Vagina (tissue), 2 donors: Measurements from ENCODE around the gene ABHD2. TPM values are rescaled to one million over a fixed set of nuclear protein-coding genes. Genes with fewer than 3 reads are reported as not detected.

Experiments used
- DNase-seq, 2 donors: peaks; one replicate each; pipeline ENCODE4 v3.0.0-alpha.2; 2017; ENCODE audit errors: extremely low spot score in 2 of 2
- H3K27ac ChIP-seq: fragments of 200-600 bp; sonication (generic); one replicate; pipeline ENCODE4 v1.5.1; 2019
- H3K27me3 ChIP-seq: fragments of 200-600 bp; sonication (generic); one replicate; pipeline ENCODE4 v1.5.1; 2019
- H3K36me3 ChIP-seq, 2 donors: fragments of 200-600 bp; sonication (generic); one replicate each; pipeline ENCODE4 v1.5.1; 2017 to 2019
- H3K4me1 ChIP-seq: fragments of 200-600 bp; sonication (generic); one replicate; pipeline ENCODE4 v1.5.1; 2019
- H3K4me3 ChIP-seq, 2 donors: fragments of 200-600 bp; sonication (generic); 1 replicate in 1 of 2; 2 replicates in 1 of 2; pipeline ENCODE4 v1.5.1; 2016 to 2019
- H3K9me3 ChIP-seq: fragments of 200-600 bp; sonication (generic); one replicate; pipeline ENCODE4 v1.5.1; 2019
- POLR2A ChIP-seq, 2 donors: fragments of 450-650 bp; IDR thresholded peaks; one replicate each; pipeline ENCODE4 v1.6.1; 2017; ENCODE audit warnings: antibody characterized with exemption in 2 of 2, mild to moderate bottlenecking in 2 of 2, moderate library complexity in 2 of 2
- POLR2AphosphoS5 ChIP-seq, 2 donors: sonication (generic); formaldehyde crosslinking; IDR thresholded peaks; one replicate each; pipeline ENCODE4 v1.9.0; 2017; ENCODE audit warnings: antibody characterized with exemption in 2 of 2, mild to moderate bottlenecking in 2 of 2, low read depth in 1 of 2; ENCODE audit not compliant: insufficient read depth in 1 of 2
- intact Hi-C: fragments of 100-400 bp; cut with DNase I; formaldehyde crosslinking; loops from one replicate; pipeline ENCODE4 v1.15.1; 2023
- total RNA-seq: library from RNA; depleted of rRNA; stranded (reverse); fragments of >200 nt; gene quantifications from one replicate; pipeline ENCODE4 v1.2.3, GENCODE V29; 2016
- TF ChIP-seq, protein P1 (sequence below), 3 experiments: fragments of 450-650 bp in 2 of 3; fragments of 200-600 bp in 1 of 3; sonication (generic) in 1 of 3; IDR thresholded peaks; one replicate each; pipeline ENCODE4 v1.5.1; 2017 to 2019; ENCODE audit warnings: antibody characterized with exemption in 3 of 3, mild to moderate bottlenecking in 2 of 3, moderate library complexity in 2 of 3

Gene ABHD2
- total RNA-seq, 1 donor from 2014 or later: 33.6 TPM

DNA sequence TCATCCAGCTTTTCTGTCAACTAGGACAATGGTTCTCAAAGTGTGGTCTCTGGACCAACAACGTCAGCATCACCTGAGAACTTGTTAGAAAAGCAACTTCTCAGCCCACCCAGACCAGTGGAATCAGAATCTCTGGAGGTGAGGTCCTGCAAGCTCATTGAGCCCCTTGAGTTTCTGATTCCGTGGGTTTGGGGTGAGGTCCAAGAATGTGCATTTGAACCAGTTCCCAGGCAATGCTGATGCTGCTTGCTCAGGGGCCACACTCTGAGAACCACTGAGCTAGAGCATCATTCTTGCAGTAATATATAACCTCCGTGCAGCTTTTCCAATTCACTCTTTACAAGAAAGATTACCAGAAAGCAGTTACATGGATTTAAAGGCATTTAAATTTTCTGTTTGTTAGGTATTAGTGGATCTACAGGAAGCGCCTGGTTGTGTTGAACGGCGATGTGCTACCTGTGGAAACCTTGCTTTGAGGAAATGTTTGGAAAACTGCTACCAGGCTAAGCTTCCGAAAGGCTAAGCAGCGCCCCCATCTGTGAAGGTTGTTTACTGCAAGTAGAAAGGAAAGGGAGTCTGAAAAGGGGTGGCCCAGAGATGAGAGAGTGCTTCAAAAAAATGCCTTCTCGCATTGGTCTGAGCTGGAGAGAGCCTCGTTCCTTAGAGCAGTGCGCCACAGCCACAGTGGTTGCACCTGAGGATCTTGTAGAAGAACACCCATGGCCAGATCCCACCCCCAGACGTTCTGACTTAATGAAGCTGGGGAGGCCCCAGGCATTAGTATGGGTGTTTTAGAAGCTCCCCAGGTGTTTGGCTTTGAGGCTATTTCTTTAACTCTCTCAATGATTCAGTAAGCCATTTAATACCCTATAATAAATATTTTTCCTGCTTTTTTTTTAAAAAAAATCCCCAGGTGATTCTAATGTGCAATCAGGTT lies 83.1 kb downstream of the ABHD2 start:
- no peak for DNase-seq
- Histone ChIP-seq H3K27me3 (no peaks in the 10 kb centered on the region), H3K9me3 (no peaks in the 10 kb centered on the region), H3K4me1 (peaks cover 12% of the 10 kb centered on the region), H3K36me3 (peaks cover 0 to 5% of the 10 kb centered on the region in 2 donors), H3K4me3 (no peak overlapping the region), H3K27ac (no peak overlapping the region)
- intact Hi-C loops: no loop called here
- TF ChIP-seq POLR2AphosphoS5 (IDR thresholded peaks at IDR 0.05; ENCODE audit: insufficient read depth in 1 of 2, low read depth in 1 of 2): no peak
- TF ChIP-seq, protein P1, sequence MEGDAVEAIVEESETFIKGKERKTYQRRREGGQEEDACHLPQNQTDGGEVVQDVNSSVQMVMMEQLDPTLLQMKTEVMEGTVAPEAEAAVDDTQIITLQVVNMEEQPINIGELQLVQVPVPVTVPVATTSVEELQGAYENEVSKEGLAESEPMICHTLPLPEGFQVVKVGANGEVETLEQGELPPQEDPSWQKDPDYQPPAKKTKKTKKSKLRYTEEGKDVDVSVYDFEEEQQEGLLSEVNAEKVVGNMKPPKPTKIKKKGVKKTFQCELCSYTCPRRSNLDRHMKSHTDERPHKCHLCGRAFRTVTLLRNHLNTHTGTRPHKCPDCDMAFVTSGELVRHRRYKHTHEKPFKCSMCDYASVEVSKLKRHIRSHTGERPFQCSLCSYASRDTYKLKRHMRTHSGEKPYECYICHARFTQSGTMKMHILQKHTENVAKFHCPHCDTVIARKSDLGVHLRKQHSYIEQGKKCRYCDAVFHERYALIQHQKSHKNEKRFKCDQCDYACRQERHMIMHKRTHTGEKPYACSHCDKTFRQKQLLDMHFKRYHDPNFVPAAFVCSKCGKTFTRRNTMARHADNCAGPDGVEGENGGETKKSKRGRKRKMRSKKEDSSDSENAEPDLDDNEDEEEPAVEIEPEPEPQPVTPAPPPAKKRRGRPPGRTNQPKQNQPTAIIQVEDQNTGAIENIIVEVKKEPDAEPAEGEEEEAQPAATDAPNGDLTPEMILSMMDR (IDR thresholded peaks at IDR 0.05): peak in 1 of 3 experiments; percentile 61

DNA sequence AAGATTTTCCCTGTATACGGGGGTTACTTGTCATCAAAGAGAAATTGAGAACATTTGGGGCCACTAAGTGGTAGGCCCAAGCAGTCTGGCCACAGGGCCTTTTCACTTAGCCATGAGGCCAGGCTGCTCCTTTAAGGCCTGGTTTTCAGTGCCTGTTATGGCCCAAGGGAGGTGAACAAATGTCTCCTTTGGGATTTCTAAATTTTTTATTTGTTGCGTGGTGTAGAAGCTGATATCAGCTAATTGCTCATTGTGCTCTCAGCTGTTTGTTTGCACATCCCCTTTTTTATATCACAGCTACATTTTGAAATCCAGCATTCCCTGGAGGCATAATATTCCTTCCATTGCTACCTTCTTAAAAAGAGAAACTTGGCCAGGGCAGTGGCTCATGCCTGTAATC lies 84.7 kb downstream of the ABHD2 start:
- no peak for DNase-seq
- Histone ChIP-seq H3K36me3 (peaks cover 0 to 15% of the 10 kb centered on the region in 2 donors), H3K4me3 (no peak overlapping the region), H3K27ac (no peak overlapping the region), H3K4me1 (peaks cover 14% of the 10 kb centered on the region), H3K27me3 (no peaks in the 10 kb centered on the region), H3K9me3 (no peaks in the 10 kb centered on the region)
- intact Hi-C loops: no loop called here
- TF ChIP-seq POLR2AphosphoS5 (IDR thresholded peaks at IDR 0.05; ENCODE audit: insufficient read depth in 1 of 2, low read depth in 1 of 2): no peak
- no peak for TF ChIP-seq POLR2A (IDR thresholded peaks at IDR 0.05)
- TF ChIP-seq, protein P1 (IDR thresholded peaks at IDR 0.05): no peak

DNA sequence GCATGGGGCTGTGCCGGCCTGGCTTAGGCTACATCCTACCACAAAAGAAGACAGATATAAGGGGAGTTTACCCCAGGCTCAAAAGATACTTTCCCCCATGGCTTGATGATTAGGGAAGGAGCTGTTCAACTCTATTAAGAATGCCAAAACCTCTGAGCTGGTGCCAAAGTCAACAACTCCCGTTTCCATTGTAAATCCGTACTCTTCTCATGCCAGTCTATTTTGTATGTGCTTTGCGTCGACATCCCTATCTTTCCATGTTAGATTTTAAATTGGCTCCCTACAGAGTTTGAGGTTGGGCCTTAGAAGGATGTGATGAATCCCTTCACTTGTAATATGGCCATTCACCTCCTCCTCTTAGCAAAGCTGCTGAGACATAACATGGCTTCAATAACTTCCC lies 86.2 kb downstream of the ABHD2 start:
- DNase-seq: no peak
- Histone ChIP-seq H3K4me3 (no peak overlapping the region), H3K36me3 (peaks cover 0 to 22% of the 10 kb centered on the region in 2 donors), H3K27me3 (no peaks in the 10 kb centered on the region), H3K27ac (no peak overlapping the region), H3K4me1 (peaks cover 10% of the 10 kb centered on the region), H3K9me3 (no peaks in the 10 kb centered on the region)
- intact Hi-C loops: no loop called here
- TF ChIP-seq, protein P1 (IDR thresholded peaks at IDR 0.05): no peak
- TF ChIP-seq POLR2AphosphoS5 (IDR thresholded peaks at IDR 0.05; ENCODE audit: insufficient read depth in 1 of 2, low read depth in 1 of 2) (no peak), POLR2A (IDR thresholded peaks at IDR 0.05) (no peak)

DNA sequence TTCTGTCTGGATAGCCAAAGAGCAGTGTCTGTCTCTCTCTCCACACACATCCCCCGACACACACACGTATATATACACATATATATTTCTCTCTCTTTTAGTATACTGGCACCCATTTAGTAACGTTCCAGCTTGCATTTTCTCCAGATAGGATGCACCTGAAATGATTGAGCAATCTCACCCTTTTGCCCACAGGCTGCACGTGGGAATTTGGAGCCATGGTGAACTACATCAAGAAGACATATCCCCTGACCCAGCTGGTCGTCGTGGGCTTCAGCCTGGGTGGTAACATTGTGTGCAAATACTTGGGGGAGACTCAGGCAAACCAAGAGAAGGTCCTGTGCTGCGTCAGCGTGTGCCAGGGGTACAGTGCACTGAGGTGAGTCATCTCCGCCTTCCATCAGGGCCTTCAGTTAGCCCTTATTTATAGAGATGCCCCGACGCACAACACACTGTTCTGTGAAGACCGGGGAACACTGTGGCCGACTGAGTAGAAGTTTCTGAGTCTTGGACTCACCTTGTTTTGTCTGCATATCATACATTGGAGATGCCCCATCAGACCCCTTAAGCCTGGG lies 87.4 kb downstream of the ABHD2 start:
- Histone ChIP-seq H3K27me3 (no peaks in the 10 kb centered on the region), H3K27ac (no peak overlapping the region), H3K4me3 (no peak overlapping the region), H3K36me3 (peaks cover 0 to 26% of the 10 kb centered on the region in 2 donors), H3K4me1 (peaks cover 10% of the 10 kb centered on the region), H3K9me3 (no peaks in the 10 kb centered on the region)
- intact Hi-C loops: loop anchor here (5.0 kb wide), 3 partner anchors 118 to 283 kb away; no protein-coding TSS in a partner anchor
- TF ChIP-seq POLR2AphosphoS5 (IDR thresholded peaks at IDR 0.05; ENCODE audit: insufficient read depth in 1 of 2, low read depth in 1 of 2) (no peak), POLR2A (IDR thresholded peaks at IDR 0.05) (no peak)
- TF ChIP-seq, protein P1 (IDR thresholded peaks at IDR 0.05): no peak
- DNase-seq: no peak
